Fibroblast of skin of left quadriceps (primary cell): ENCODE results near the gene COL19A1.
A peak's percentile ranks its signal among the peaks of the same experiment; 100 is the strongest.

ENCODE experiments used
- DNase-seq, 2 experiments: peaks; one replicate each; pipeline ENCODE4 v3.0.0-alpha.2; 2013; ENCODE audit warnings: low read depth in 2 of 2

Gene COL19A1

DNA sequence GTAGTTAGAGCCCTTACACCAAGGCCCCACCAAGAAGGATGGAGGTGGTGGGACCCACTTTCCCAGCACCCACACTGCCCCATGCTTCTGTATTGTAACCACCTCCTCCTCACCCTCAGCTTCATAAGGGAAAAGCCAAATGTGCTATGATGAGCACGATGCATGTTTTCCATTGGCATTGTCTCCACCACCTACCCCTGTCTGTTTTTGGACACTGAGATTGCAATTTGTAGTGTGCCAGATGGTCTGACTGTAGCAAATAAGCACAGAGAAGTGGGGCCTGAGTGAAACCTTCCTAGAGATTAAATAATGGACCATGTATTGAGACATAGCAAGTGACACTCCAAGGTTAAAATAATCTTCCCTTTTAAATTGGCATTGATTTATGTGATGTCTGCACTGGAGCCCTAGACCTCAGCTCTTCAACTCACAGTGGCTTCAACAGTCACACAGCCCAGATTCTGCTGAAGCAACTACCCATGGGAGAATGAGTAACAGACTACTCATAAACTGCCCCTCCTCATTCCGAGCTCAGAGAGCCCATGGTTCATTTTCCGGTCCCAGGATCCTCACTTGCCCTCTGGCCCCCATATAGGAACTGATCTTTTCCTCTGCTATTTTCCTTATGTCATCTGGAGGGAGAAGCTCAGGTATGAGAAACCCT, 258.7 kb downstream of the COL19A1 start:
- DNase-seq, result peak; percentile 55 to 56

DNA sequence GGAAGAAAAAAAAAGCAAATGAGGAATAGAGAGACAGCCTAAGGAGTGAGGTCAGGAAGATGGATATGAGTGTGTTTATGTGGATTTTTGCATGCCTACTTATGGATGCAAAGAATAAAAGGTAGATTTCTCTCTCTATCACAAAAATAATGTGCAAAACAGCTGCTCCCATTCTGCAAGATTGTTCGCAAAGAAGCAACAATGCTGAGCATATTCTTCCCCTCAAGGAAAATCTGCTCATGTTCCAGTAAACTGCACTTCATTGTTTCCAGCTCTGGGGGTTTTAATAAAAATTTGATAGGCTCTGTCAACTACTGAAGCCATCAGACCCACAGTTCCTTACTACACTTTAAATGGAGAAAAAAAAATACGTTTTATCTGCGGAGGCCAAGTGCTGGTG, 259.2 kb downstream of the COL19A1 start:
- DNase-seq, result no peak

DNA sequence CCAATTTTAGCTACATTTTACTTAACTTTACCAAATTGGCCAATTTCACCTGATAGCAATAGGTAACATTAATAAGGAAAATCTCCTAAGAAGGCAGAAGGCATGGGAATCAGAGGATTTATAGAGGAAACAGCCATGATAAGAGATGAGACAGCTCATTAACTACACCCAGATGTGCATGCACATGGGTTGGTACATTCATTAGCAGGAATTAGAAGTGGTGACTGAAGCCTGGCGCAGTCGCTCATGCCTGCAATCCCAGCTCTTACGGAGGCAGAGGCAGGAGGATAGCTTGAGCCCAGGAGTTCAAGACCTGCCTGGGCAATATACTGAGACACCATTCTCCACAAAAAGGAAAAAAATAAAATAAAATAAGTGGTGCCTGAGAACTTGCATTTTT, 263.0 kb downstream of the COL19A1 start:
- no peak for DNase-seq

DNA sequence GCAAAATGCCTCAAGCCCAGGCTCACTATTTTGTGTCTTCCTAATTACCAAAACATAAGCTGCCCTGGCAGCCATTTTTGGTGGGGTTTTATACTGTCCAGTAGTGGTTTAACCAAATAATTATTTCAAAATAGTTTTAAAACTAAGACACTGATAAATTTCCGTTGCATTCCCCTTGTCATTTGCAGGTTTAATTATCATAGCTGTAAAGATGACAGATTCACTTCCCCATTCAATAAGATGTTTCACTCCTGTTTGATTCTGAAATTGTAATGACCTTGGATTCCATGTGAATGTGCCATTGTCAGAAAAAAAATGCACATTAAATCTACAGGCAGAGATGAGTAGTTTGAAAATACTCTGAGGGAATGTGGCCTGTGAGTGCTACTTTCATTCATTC, 264.5 kb downstream of the COL19A1 start:
- no peak for DNase-seq

DNA sequence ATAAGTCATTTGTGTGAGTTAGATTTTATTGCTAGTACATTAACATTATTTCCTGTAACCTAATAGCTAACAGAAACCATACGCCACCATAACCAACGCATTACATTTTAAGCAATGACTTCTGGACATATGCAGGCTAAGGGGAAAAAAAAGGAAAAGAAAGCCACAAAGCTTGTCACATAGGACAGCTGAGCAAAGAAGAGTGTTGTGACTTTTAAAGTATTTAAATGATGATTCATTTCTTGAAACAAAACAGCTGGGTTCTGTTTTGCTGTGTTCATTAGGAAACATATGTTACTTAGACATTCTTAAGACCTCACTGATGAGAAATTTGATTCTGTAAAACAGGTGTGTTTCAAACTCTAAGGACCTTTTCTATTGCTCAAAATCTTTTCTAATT, 265.2 kb downstream of the COL19A1 start:
- peak; percentile 29 to 39 for DNase-seq

- no peak for DNase-seq
These were observed 266.9 kb downstream of the COL19A1 start for GRCh38 chr6:70133246-70133645.

- no peak for DNase-seq
These were observed 268.2 kb downstream of the COL19A1 start for GRCh38 chr6:70134542-70134941.

DNA sequence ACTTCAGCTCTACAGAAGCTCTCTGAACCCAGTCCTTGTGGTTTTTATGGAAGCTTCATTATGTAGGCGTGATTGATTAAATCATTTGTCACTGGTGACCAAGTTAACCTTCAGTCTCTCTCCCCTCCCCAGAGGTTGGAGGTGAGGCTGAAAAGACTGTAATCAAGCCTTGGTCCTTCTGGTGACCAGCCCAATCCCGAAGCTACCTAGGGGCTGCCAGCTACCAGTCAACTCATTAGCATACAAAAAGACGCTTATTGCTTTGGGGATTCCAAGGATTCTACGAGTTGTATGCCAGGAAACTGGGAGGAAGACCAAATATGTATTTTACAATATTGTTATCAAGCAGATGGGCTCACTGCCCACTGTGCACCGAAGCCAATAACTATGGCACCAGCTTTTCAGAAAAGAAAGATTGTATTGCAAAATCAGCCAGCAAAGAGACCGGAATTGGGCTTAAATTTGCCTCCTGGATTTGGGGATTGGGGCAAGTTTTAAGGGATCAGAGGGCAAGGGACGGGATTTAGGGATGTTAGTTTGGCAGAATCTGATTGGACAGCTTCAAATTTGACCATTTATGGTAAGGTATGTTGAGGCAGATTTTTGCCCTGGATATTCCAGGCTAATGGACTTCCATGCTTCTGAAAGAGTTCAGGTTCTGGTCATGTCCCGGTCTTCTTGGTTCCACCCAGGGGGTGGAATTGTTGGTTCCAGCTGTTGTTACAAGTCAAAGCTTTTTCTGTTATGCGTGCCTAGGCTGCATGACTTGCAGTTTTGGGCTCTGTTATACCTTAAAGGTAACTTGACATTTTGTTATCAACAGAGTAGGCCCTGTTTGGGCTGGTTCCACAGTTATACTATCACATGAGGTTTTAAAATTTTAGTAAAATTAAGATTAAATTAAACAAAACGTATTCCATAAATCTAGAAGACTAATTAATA, 269.1 kb downstream of the COL19A1 start:
- no peak for DNase-seq

- DNase-seq, result no peak
These were observed 270.6 kb downstream of the COL19A1 start for GRCh38 chr6:70136996-70137395.

DNA sequence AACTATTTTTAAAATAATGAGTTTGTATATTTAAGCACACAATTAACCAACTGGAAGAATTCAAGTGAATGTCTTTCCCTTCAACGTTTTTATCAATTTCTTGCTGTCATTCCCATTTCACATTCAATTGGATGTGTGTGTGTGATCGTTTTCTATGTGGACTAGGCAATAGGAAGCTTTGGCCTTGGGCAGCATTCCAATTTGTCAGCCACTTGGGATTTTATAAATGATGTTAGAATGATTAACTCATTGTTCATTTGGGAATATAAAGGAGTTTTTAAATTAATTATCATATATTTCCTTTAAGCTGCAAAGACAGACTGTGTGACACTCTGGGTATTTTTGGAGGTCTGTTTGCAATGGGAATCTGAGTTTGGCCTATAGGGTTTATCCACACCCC, 274.1 kb downstream of the COL19A1 start:
- no peak for DNase-seq

DNA sequence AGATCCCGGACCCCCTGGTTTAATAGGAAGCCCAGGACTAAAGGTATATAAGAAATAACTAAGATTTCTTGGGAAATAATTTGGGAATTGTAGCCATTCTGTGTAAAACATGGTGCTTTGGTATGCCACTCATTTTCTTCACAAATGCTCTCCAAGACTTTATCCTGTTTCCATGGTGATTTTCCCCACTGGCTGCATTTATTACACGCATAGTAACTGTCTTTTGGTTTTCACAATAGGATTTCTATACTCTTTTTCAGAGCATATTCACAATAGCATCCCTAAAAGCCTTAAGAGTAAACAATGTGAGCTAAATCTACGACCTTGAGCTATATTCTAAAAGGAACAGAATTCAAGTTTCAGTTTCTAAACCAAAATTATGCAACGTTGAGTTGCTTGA, 275.7 kb downstream of the COL19A1 start:
- DNase-seq, result no peak

DNA sequence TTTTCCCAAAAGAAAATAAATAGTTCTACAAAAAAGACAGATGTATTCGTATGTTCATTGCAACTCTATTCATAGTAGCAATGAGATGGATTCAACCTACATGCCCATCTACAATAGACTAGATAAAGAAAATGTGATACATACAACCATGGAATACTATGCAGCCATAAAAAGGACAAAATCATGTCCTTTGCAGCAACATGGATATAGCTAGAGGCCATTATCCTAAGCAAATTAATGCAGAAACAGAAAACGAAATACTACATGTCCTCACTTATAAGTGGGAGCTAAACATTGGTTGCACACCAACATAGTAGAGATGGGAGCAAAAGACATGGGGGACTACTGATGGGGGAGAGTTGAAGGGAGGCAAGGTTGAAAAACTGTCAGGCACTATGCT, 278.8 kb downstream of the COL19A1 start:
- no peak for DNase-seq

DNA sequence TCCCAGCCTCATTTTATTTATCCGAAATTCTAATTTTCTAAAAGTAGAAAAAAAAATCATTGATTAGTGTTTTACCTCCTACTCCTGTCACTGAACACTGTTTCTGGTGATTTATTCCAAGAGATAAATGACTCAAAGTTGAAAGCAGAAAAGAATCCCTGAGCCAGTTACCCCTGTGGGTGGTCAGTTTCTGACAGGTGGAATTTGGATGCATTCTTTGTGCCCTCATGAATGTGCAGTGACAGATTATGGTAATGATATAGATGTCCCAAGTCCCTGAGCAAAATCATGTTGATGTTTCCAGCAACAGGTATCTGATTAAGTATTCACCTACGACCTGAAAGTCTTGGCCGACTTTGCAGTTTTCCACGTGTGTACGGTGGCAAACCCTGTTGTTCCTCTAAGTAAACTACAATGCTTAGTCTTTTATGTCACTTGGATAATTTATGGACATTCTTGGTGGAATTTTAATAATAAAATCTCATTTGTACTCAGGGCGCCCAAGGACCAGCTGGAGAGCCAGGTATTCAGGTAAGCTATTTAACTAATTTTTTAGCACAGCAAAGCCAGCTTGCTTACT, 282.9 kb downstream of the COL19A1 start:
- no peak for DNase-seq

GRCh38 chr6:70150521-70150920, 284.2 kb downstream of the COL19A1 start:
- no peak for DNase-seq

DNA sequence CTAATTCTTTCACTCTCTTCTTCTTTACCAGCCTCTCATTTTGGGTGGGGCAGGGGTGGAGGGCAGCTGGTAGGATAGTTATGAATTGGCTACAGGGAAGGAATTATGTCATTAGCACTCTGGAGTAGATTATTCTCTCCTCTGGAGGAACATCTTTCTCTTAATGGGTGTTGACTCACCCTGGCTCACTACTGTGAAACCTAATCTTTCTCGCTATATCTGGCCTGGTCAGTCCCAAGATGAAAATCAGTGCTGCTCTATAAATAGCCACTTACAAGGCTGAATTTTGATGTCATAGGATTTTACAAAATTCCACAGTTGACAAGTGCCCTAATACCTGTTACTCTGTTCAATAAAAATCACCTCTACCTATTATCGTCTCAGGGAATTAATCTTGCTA, 285.3 kb downstream of the COL19A1 start:
- no peak for DNase-seq

DNA sequence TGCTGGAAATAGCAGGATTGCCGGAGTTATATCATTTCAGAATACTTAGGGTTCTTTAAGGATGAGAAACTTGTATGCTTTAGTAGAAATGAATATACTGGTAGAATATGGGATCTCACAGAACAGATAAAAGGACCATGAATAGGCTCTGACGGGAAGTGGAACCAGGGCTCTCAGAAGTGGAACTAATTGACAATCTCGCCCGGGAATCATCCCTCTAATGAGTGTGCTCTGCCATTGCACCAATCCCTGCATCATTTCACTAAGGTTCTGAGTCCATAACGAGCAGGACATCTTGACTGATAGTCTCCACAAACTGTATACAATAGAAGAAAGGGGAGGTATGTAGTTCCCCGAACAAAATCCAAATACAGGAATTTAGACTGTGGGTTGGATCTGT, 286.4 kb downstream of the COL19A1 start:
- no peak for DNase-seq

DNA sequence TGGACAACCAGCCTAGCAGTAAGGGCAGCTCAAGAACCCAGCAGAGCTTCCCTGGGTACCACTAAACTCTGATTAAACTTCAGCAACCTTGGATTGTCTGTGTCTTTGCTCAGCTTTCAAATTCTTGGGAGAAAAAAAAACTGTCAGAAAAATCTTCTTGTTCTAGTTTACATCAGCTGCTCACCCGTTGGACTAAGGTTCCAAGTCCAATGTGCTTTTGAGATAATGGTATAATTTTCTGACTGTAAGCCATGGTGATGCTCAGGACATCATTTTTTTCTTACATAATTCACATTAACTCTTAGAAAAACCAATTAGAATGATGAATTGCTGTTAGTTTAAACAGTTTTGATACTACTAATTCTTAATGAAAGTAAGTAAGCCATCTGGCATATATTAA, 290.7 kb downstream of the COL19A1 start:
- no peak for DNase-seq

GRCh38 chr6:70160276-70160675, 293.9 kb downstream of the COL19A1 start:
- no peak for DNase-seq

DNA sequence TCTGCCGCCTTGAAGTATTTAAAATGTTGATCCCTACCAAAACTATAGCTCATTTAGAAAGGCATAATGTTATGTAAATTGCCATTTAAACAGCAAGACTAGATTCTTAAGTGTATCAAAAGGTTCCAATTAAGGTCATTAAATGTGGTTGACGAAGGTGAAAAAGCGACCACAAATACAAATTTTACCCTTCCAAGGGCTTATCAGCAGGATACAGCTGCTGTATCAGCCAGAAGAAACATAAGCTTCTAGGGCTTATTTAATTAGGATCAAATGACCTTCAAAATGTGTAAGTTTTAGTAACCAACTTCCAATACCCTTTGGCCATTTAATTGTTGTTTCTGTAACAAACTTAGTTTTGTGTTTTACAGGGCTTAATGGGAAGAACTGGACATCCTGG, 296.6 kb downstream of the COL19A1 start:
- DNase-seq, result no peak

GRCh38 chr6:70163795-70164194, 297.4 kb downstream of the COL19A1 start:
- no peak for DNase-seq

GRCh38 chr6:70164556-70164955, 298.2 kb downstream of the COL19A1 start:
- DNase-seq, result no peak

GRCh38 chr6:70166088-70166958, 300.0 kb downstream of the COL19A1 start:
- DNase-seq, result no peak
